HG02840 (cell line): ENCODE results near the gene PPFIBP2.
"Not testable (repeated sequence)": the region's sequence is repeated elsewhere in the genome, so short reads cannot be mapped to it uniquely, and the experiment has no call there.

Source experiments
- ATAC-seq: cut with Tn5 transposase; IDR thresholded peaks from one replicate; pipeline ENCODE4 v1.9.1; 2021; ENCODE audit warnings: mild to moderate bottlenecking, moderate library complexity, moderate number of reproducible peaks; ENCODE audit not compliant: unreplicated experiment, low FRiP score

The PPFIBP2 gene

GRCh38 chr11:7655253-7656217 lies 141.7 kb downstream of the PPFIBP2 start:
- ATAC-seq: no peak

DNA sequence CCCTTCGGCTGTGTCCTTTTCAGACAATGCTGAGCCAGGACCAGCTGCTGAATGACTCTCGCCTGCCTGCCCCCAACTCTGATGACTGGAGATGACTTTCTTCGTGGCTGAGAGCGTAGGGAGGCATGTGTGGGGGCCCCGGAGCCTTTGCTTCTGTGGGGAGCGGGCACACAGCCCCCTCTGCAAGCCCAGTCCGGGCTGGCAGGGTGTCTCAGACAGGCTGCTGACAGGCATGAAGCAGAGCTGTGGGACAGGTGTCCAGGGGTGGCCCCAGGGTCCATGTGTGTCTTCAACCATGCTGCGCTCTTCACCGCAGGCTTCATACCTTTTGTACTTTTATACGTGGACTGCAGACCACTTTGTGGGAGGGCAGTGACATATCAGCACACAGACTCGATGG lies 142.9 kb downstream of the PPFIBP2 start:
- no peak for ATAC-seq

GRCh38 chr11:7657306-7658025 lies 143.7 kb downstream of the PPFIBP2 start:
- ATAC-seq: no peak

- not testable (repeated sequence) for ATAC-seq
These were observed 149.7 kb downstream of the PPFIBP2 start for GRCh38 chr11:7663531-7663930.

GRCh38 chr11:7664867-7665266 lies 151.1 kb downstream of the PPFIBP2 start:
- no peak for ATAC-seq

GRCh38 chr11:7665473-7666291 lies 151.9 kb downstream of the PPFIBP2 start:
- peak; percentile 98 for ATAC-seq

- ATAC-seq: no peak
These were observed 152.6 kb downstream of the PPFIBP2 start for GRCh38 chr11:7666292-7666866.

- ATAC-seq: no peak
These were observed 153.7 kb downstream of the PPFIBP2 start for GRCh38 chr11:7667460-7667859.

DNA sequence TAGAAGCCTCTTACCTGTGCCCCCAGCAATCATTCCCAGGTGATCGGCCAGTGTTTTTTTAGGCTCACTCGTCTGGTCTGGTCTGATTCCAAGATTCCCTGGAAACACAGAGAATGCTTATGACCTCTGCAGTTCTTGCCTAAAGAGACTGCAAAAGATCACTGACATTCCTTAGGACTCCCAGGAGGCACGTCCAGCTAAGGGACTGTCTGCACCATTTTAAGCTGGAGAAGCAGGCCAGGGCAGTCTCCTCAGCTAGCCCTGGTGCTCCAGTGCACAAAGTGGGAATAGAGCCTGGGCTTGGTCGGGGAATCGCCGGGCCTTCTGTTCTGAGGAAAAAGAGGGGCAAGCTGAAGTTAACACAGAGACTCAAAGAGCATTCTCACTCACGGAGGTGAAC lies 154.7 kb downstream of the PPFIBP2 start:
- ATAC-seq: no peak

GRCh38 chr11:7668911-7669310 lies 155.1 kb downstream of the PPFIBP2 start:
- ATAC-seq: no peak

DNA sequence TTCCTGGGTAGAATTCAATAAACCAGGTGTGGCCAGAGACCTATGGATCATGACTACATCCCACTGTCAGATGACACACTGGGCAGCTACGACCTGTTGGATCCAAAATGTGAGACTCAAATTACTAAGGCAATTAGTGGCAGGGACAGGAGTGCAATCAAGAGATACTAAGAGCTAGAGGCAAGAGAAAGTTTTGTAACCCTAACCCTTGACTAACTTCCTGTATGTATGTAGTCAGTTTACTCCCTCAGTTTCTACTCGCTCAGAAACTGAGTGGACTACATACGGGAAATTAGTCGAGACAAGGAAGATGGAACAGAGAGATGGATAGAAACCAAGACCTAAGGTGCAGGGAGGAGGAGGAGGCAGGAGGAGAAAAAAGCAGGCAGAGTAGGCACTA lies 156.8 kb downstream of the PPFIBP2 start:
- ATAC-seq: no peak

DNA sequence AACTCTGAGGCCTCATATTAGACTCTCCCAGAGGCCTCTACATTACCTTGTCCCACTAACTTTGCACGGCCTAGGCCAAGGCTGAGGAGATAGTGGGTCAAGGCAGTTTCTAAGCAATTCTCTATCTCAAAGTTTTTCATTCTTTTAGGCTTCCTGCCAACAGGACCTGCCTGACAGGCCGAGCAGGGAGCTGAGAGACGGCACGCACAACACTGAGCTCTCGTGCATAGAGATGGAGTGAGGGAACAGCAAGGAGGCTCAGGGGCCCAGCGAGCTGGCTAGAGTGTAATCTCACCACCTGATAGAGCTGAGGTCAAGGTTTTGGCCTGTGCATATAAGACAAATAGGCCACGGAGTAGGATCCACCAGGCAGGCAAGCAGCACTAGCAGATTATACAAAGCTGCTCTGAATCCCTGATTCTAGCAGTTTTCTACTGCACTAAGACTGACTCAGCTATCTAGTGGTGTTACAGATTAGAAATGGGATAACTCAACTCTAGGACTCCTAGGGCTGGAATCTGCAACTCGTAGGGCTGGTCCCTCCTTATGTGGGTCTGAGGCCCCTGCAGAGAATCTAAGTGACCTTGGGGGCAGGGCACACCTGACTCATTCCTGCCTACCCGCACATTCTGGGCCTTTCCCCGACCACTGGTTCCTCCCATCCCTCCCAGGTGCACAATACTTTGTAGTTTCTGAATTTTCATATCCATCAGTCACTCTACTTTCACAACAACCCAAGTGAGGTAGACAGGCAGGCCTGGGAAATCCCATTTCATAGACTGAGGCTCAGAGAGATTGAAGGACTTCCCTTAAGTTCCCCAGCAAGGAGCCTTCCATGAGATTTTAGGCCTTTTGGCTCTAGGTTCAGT lies 157.8 kb downstream of the PPFIBP2 start:
- ATAC-seq: peak; percentile 60

- peak; percentile 1 for ATAC-seq
These were observed 158.6 kb downstream of the PPFIBP2 start for GRCh38 chr11:7672276-7672959.

GRCh38 chr11:7672960-7673723 lies 159.3 kb downstream of the PPFIBP2 start, which contains the start of gene CYB5R2:
Gene CYB5R2 (minus strand): TSS chr11:7673500. CDS start chr11:7672825, 675 bp downstream.
- no peak for ATAC-seq

GRCh38 chr11:7673724-7674434 lies 160.1 kb downstream of the PPFIBP2 start:
- ATAC-seq: no peak

GRCh38 chr11:7675631-7676030 lies 161.8 kb downstream of the PPFIBP2 start:
- no peak for ATAC-seq

DNA sequence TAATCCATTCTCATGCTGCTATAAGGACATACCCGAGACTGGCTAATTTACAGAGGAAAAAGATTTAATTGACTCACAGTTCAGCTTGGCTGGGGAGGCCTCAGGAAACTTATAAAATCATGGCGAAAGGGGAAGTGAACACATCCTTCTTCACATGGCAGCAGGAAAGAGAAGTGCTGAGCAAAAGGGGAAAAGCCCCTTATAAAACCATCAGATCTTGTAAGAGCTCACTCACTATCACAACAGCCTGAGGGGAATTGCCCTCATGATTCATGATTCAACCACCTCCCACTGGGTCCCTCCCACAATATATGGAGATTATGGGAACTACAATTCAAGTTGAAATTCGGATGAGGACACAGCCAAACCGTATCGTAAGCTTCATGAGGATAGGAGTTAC lies 163.3 kb downstream of the PPFIBP2 start:
- ATAC-seq: no peak
